H9 (cell line): Measurements from ENCODE around the gene SLC30A5. TPM values are rescaled to one million over a fixed set of nuclear protein-coding genes. Genes with fewer than 3 reads are reported as not detected.
"Not testable (repeated sequence)": the region's sequence is repeated elsewhere in the genome, so short reads cannot be mapped to it uniquely, and the experiment has no call there.

Experiments
- DNase-seq: peaks from one replicate; pipeline ENCODE4 v3.0.0-alpha.2; 2017
- H2AFZ ChIP-seq: one replicate; pipeline ENCODE4 v1.6.1; 2013; ENCODE audit warnings: mild to moderate bottlenecking, low read length, control low read depth, moderate library complexity
- H2AK5ac ChIP-seq: 2 replicates; pipeline ENCODE4 v1.6.1; 2013; ENCODE audit warnings: low read length, control low read depth, mixed read lengths; ENCODE audit not compliant: insufficient read length
- H2BK120ac ChIP-seq: one replicate; pipeline ENCODE4 v1.6.1; 2013; ENCODE audit warnings: low read depth, mild to moderate bottlenecking, low read length, control low read depth, inconsistent platforms; ENCODE audit not compliant: poor library complexity, severe bottlenecking
- H2BK12ac ChIP-seq: 2 replicates; pipeline ENCODE4 v1.6.1; 2013; ENCODE audit warnings: low read length, control low read depth, mixed read lengths, low read depth; ENCODE audit not compliant: insufficient read length
- H2BK15ac ChIP-seq: 2 replicates; pipeline ENCODE4 v1.6.1; 2013; ENCODE audit warnings: low read depth, low read length, control low read depth
- H2BK20ac ChIP-seq: one replicate; pipeline ENCODE4 v1.6.1; 2013; ENCODE audit warnings: low read depth, mild to moderate bottlenecking, low read length, control low read depth, inconsistent platforms; ENCODE audit not compliant: poor library complexity, severe bottlenecking
- H2BK5ac ChIP-seq: 2 replicates; pipeline ENCODE4 v1.6.1; 2013; ENCODE audit warnings: low read length, control low read depth, mixed read lengths; ENCODE audit not compliant: insufficient read length
- H3K14ac ChIP-seq: 2 replicates; pipeline ENCODE4 v1.6.1; 2013; ENCODE audit warnings: low read length, control low read depth; ENCODE audit not compliant: insufficient read depth
- H3K18ac ChIP-seq: 2 replicates; pipeline ENCODE4 v1.6.1; 2013; ENCODE audit warnings: low read depth, mild to moderate bottlenecking, mixed read lengths, low read length, control low read depth; ENCODE audit not compliant: insufficient read length
- H3K23ac ChIP-seq: 2 replicates; pipeline ENCODE4 v1.6.1; 2013; ENCODE audit warnings: low read length, control low read depth, mixed read lengths, low read depth; ENCODE audit not compliant: insufficient read length
- H3K23me2 ChIP-seq: 2 replicates; pipeline ENCODE4 v1.6.1; 2013; ENCODE audit warnings: low read depth, mild to moderate bottlenecking, mixed read lengths, low read length, control low read depth; ENCODE audit not compliant: insufficient read length, poor library complexity, severe bottlenecking
- H3K27ac ChIP-seq: 2 replicates; pipeline ENCODE4 v1.5.1; 2013; ENCODE audit warnings: low read length, control low read depth, mixed read lengths, low read depth; ENCODE audit not compliant: insufficient read length
- H3K27me3 ChIP-seq: 2 replicates; pipeline ENCODE4 v1.6.1; 2013; ENCODE audit warnings: low read length, control low read depth, inconsistent platforms; ENCODE audit not compliant: insufficient read depth
- H3K4ac ChIP-seq: 2 replicates; pipeline ENCODE4 v1.6.1; 2013; ENCODE audit warnings: low read depth, mild to moderate bottlenecking, control low read depth, inconsistent platforms, low read length, moderate library complexity
- H3K4me1 ChIP-seq: 2 replicates; pipeline ENCODE4 v1.6.1; 2013; ENCODE audit warnings: low read length, control low read depth, inconsistent platforms; ENCODE audit not compliant: insufficient read depth
- H3K4me2 ChIP-seq: 2 replicates; pipeline ENCODE4 v1.6.1; 2013; ENCODE audit warnings: low read length, control low read depth, mixed read lengths; ENCODE audit not compliant: insufficient read length, insufficient read depth
- H3K56ac ChIP-seq: 2 replicates; pipeline ENCODE4 v1.6.1; 2013; ENCODE audit warnings: low read depth, mild to moderate bottlenecking, mixed read lengths, low read length, control low read depth; ENCODE audit not compliant: insufficient read length
- H3K79me1 ChIP-seq: 2 replicates; pipeline ENCODE4 v1.6.1; 2013; ENCODE audit warnings: low read depth, mild to moderate bottlenecking, moderate library complexity, low read length, control low read depth, inconsistent platforms; ENCODE audit not compliant: insufficient read depth, poor library complexity, severe bottlenecking
- H3K79me2 ChIP-seq: 2 replicates; pipeline ENCODE4 v1.6.1; 2013; ENCODE audit warnings: low read length, control low read depth, inconsistent platforms; ENCODE audit not compliant: insufficient read depth
- H3K9ac ChIP-seq: 2 replicates; pipeline ENCODE4 v1.6.1; 2013; ENCODE audit warnings: low read length, control low read depth, mixed read lengths; ENCODE audit not compliant: insufficient read length; ENCODE audit errors: extremely low read depth
- H3K9me3 ChIP-seq: one replicate; pipeline ENCODE4 v1.6.1; 2013; ENCODE audit warnings: low read depth, low read length, inconsistent platforms; ENCODE audit not compliant: control insufficient read depth
- H3T11ph ChIP-seq: one replicate; pipeline ENCODE4 v1.6.1; 2013; ENCODE audit warnings: mild to moderate bottlenecking, low read length, control low read depth, inconsistent platforms
- H4K20me1 ChIP-seq: one replicate; pipeline ENCODE4 v1.6.1; 2013; ENCODE audit not compliant: control insufficient read depth, insufficient read length, insufficient read depth
- H4K5ac ChIP-seq: 2 replicates; pipeline ENCODE4 v1.6.1; 2013; ENCODE audit warnings: low read depth, mild to moderate bottlenecking, mixed read lengths, low read length, control low read depth; ENCODE audit not compliant: insufficient read length
- H4K8ac ChIP-seq: replicated peaks from 2 replicates; pipeline ENCODE4 v1.6.1; 2013; ENCODE audit warnings: low read length, control low read depth, mixed read lengths, low read depth; ENCODE audit not compliant: insufficient read length
- H4K91ac ChIP-seq: 2 replicates; pipeline ENCODE4 v1.6.1; 2013; ENCODE audit warnings: low read depth, mild to moderate bottlenecking, moderate library complexity, mixed read lengths, low read length, control low read depth; ENCODE audit not compliant: insufficient read length
- H3K27ac Mint-ChIP-seq, 3 experiments: 2 replicates in 2 of 3; 3 replicates in 1 of 3; pipeline ENCODE4 v1.8.0; 2020 to 2021; ENCODE audit warnings: mixed read lengths in 3 of 3, mild to moderate bottlenecking in 1 of 3, moderate library complexity in 1 of 3
- H3K27me3 Mint-ChIP-seq: 2 replicates; pipeline ENCODE4 v1.8.0; 2021; ENCODE audit warnings: low read depth, mild to moderate bottlenecking, moderate library complexity, mixed read lengths
- H3K36me3 Mint-ChIP-seq, 3 experiments: 2 replicates in 2 of 3; 3 replicates in 1 of 3; pipeline ENCODE4 v1.8.0; 2020 to 2021; ENCODE audit warnings: low read depth in 3 of 3, mixed read lengths in 3 of 3; ENCODE audit not compliant: insufficient read depth in 1 of 3
- H3K4me1 Mint-ChIP-seq, 2 experiments: 2 replicates each; pipeline ENCODE4 v1.8.0; 2020; ENCODE audit warnings: mixed read lengths in 2 of 2
- H3K4me3 Mint-ChIP-seq, 2 experiments: 2 replicates in 1 of 2; 3 replicates in 1 of 2; pipeline ENCODE4 v1.8.0; 2020 to 2021; ENCODE audit warnings: mild to moderate bottlenecking in 2 of 2, mixed read lengths in 2 of 2, moderate library complexity in 1 of 2
- H3K9me3 Mint-ChIP-seq, 2 experiments: 2 replicates in 1 of 2; 3 replicates in 1 of 2; pipeline ENCODE4 v1.8.0; 2020; ENCODE audit warnings: mild to moderate bottlenecking in 2 of 2, mixed read lengths in 2 of 2, moderate library complexity in 1 of 2
- CTCF ChIP-seq: fragments of 200-600 bp; sonication (generic); conservative IDR thresholded peaks from 3 replicates; pipeline ENCODE4 v1.8.0; 2021; ENCODE audit warnings: antibody characterized with exemption, mild to moderate bottlenecking
- WGBS: extraction: QIAGEN DNeasy Blood & Tissue Kit; methylation state at CpG from one replicate; pipeline ENCODE4 v1.1.7; 2013; ENCODE audit warnings: missing lambda C conversion rate, low lambda C conversion rate, mixed read lengths; ENCODE audit not compliant: insufficient read length; ENCODE audit errors: extremely low coverage; 5-methylcytosine and 5-hydroxymethylcytosine counted together
- total RNA-seq: library from RNA; stranded (reverse); gene quantifications from 2 replicates; pipeline ENCODE4 v1.2.1, GENCODE V29; 2021

The SLC30A5 gene
- total RNA-seq, 1 experiment from 2014 or later = 33.7 TPM

GRCh38 chr5:69105996-69106906 is 12.4 kb downstream of the SLC30A5 start:
- Mint-ChIP-seq H3K4me1 (no peaks in the 10 kb centered on the region), H3K27ac (no peak overlapping the region; a peak in 1 of 7 replicates), H3K9me3 (peaks cover 0 to 17% of the 10 kb centered on the region in 2 experiments; a peak in 3 of 5 replicates), H3K4me3 (no peak overlapping the region), H3K27me3 (no peaks in the 10 kb centered on the region), H3K36me3 (peaks cover 39 to 75% (median 57%) of the 10 kb centered on the region in 3 experiments)
- Histone ChIP-seq H2AFZ (no peak overlapping the region), H3K79me2 (no peaks in the 10 kb centered on the region), H3T11ph (no peak overlapping the region), H3K56ac (no peak overlapping the region), H3K18ac (no peak overlapping the region), H2BK120ac (no peak overlapping the region), H4K8ac (no peak overlapping the region), H4K20me1 (no peaks in the 10 kb centered on the region), H3K23ac (no peak overlapping the region), H3K4me1 (no peaks in the 10 kb centered on the region), H3K4me2 (no peak overlapping the region), H3K79me1 (no peaks in the 10 kb centered on the region), H3K9ac (no peak overlapping the region), H3K14ac (no peak overlapping the region), H2BK20ac (no peak overlapping the region), H3K23me2 (no peaks in the 10 kb centered on the region), H3K4ac (no peak overlapping the region), H2BK15ac (no peak overlapping the region), H4K91ac (no peak overlapping the region), H3K27ac (no peak overlapping the region), H2BK5ac (no peak overlapping the region), H2BK12ac (no peak overlapping the region), H3K27me3 (no peaks in the 10 kb centered on the region), H2AK5ac (no peak overlapping the region), H3K9me3 (peaks cover 10% of the 10 kb centered on the region), H4K5ac (no peak overlapping the region)
- TF ChIP-seq CTCF = no peak
- no CpG with 5 or more reads among the region's 4 CpGs for WGBS
- DNase-seq = no peak

GRCh38 chr5:69108367-69108766 is 14.6 kb downstream of the SLC30A5 start:
- not testable (repeated sequence) for H2AK5ac ChIP-seq, H2BK120ac ChIP-seq, H3K4me1 Mint-ChIP-seq, H3K27ac Mint-ChIP-seq, H3K27me3 ChIP-seq, H4K5ac ChIP-seq, H3K27ac ChIP-seq, H3K23ac ChIP-seq, H3T11ph ChIP-seq, H3K4me3 Mint-ChIP-seq, H3K79me2 ChIP-seq, H3K4me2 ChIP-seq, H2AFZ ChIP-seq, H3K56ac ChIP-seq, H4K91ac ChIP-seq, H2BK12ac ChIP-seq, H3K79me1 ChIP-seq, H2BK20ac ChIP-seq, H4K8ac ChIP-seq, H2BK15ac ChIP-seq, H3K23me2 ChIP-seq, H3K4ac ChIP-seq, H4K20me1 ChIP-seq, H3K18ac ChIP-seq, H3K9ac ChIP-seq, H3K4me1 ChIP-seq, H2BK5ac ChIP-seq, H3K14ac ChIP-seq, DNase-seq, H3K27me3 Mint-ChIP-seq
- Mint-ChIP-seq H3K9me3 (peaks cover 0 to 17% of the 10 kb centered on the region in 2 experiments; a peak in 3 of 5 replicates), H3K36me3 (peaks cover 39 to 72% (median 61%) of the 10 kb centered on the region in 3 experiments)
- WGBS = no CpG with 5 or more reads among the region's 7 CpGs
- peaks cover 10% of the 10 kb centered on the region for H3K9me3 ChIP-seq
